ENCODE data around the gene LTBP2. TPM values are rescaled to one million over a fixed set of nuclear protein-coding genes. Genes with fewer than 3 reads are reported as not detected.
A peak's percentile ranks its signal among the peaks of the same experiment; 100 is the strongest.

Gene LTBP2
- total and polyA plus RNA-seq, 2 experiments from 2014 or later = 73.5 to 456 TPM

- Histone ChIP-seq H2AFZ (no peak overlapping the region), H3K36me3 (ENCODE audit: low read depth) (no peaks in the 10 kb centered on the region), H3K4me1 (ENCODE audit: insufficient read depth) (peaks cover 22% of the 10 kb centered on the region), H3K4me3 (no peak overlapping the region), H3F3A (ENCODE audit: insufficient read depth) (no peaks in the 10 kb centered on the region), H3K27me3 (replicated peaks; ENCODE audit: insufficient read depth) (no peaks in the 10 kb centered on the region), H3K79me2 (ENCODE audit: insufficient read depth) (no peaks in the 10 kb centered on the region), H3K9ac (no peak overlapping the region), H4K20me1 (ENCODE audit: insufficient read depth) (no peaks in the 10 kb centered on the region), H3K9me3 (ENCODE audit: low read depth) (no peaks in the 10 kb centered on the region), H3K4me2 (ENCODE audit: unreplicated experiment) (no peak overlapping the region), H3K9me2 (ENCODE audit: insufficient read depth) (no peaks in the 10 kb centered on the region), H3K27ac (no peak overlapping the region)
- WGBS, 2 experiments (ENCODE audit: low coverage in 1 of 2, low lambda C conversion rate in 2 of 2, missing lambda C conversion rate in 2 of 2) = 100% methylated on average over 1 of the region's 1 CpG
- TF ChIP-seq EZH2 (IDR thresholded peaks at IDR 0.05; ENCODE audit: insufficient read depth, poor library complexity, severe bottlenecking) (no peak), EZH2phosphoT487 (IDR thresholded peaks at IDR 0.05; ENCODE audit: insufficient read depth, low read depth) (no peak)
- peak; percentile 42 for DNase-seq
- in situ Hi-C loops (cut with MboI) = no loop called here
Observed at GRCh38 chr14:74634481-74634880, 22.4 kb upstream of the LTBP2 start.

- Histone ChIP-seq H3K27me3 (replicated peaks; ENCODE audit: insufficient read depth) (no peaks in the 10 kb centered on the region), H3K36me3 (ENCODE audit: low read depth) (no peaks in the 10 kb centered on the region), H4K20me1 (ENCODE audit: insufficient read depth) (no peaks in the 10 kb centered on the region), H3K4me3 (no peak overlapping the region), H3K9me2 (ENCODE audit: insufficient read depth) (no peaks in the 10 kb centered on the region), H2AFZ (no peak overlapping the region), H3K4me1 (ENCODE audit: insufficient read depth) (peaks cover 14% of the 10 kb centered on the region), H3K9me3 (ENCODE audit: low read depth) (no peaks in the 10 kb centered on the region), H3K27ac (no peak overlapping the region), H3K9ac (no peak overlapping the region), H3F3A (ENCODE audit: insufficient read depth) (no peaks in the 10 kb centered on the region), H3K79me2 (ENCODE audit: insufficient read depth) (no peaks in the 10 kb centered on the region), H3K4me2 (ENCODE audit: unreplicated experiment) (no peak overlapping the region)
- 72 to 80% methylated on average over 15 of the region's 15 CpGs for WGBS, 2 experiments (ENCODE audit: low coverage in 1 of 2, low lambda C conversion rate in 2 of 2, missing lambda C conversion rate in 2 of 2)
- TF ChIP-seq EZH2phosphoT487 (IDR thresholded peaks at IDR 0.05; ENCODE audit: insufficient read depth, low read depth) (no peak), EZH2 (IDR thresholded peaks at IDR 0.05; ENCODE audit: insufficient read depth, poor library complexity, severe bottlenecking) (no peak)
- in situ Hi-C loops (cut with MboI) = no loop called here
- DNase-seq = no peak
Observed at GRCh38 chr14:74630881-74631690, 19.0 kb upstream of the LTBP2 start.

GRCh38 chr14:74628418-74628817, 16.4 kb upstream of the LTBP2 start:
- H3K9me2 ChIP-seq (ENCODE audit: insufficient read depth) = no peaks in the 10 kb centered on the region
- no peak overlapping the region for H3K27ac ChIP-seq
- WGBS, 2 experiments (ENCODE audit: low coverage in 1 of 2, low lambda C conversion rate in 2 of 2, missing lambda C conversion rate in 2 of 2) = 94 to 95% methylated on average over 5 of the region's 5 CpGs
- in situ Hi-C loops (cut with MboI) = no loop called here
- H3K9ac ChIP-seq = no peak overlapping the region
- DNase-seq = no peak
- H3K4me3 ChIP-seq = no peak overlapping the region
- no peak overlapping the region for H2AFZ ChIP-seq
- H3K79me2 ChIP-seq (ENCODE audit: insufficient read depth) = no peaks in the 10 kb centered on the region
- no peaks in the 10 kb centered on the region for H3K36me3 ChIP-seq (ENCODE audit: low read depth)
- H3K4me2 ChIP-seq (ENCODE audit: unreplicated experiment) = no peak overlapping the region
- H3K9me3 ChIP-seq (ENCODE audit: low read depth) = no peaks in the 10 kb centered on the region
- no peaks in the 10 kb centered on the region for H3K27me3 ChIP-seq (replicated peaks; ENCODE audit: insufficient read depth)
- no peaks in the 10 kb centered on the region for H3F3A ChIP-seq (ENCODE audit: insufficient read depth)
- no peak for TF ChIP-seq EZH2phosphoT487 (IDR thresholded peaks at IDR 0.05; ENCODE audit: insufficient read depth, low read depth)
- TF ChIP-seq EZH2 (IDR thresholded peaks at IDR 0.05; ENCODE audit: insufficient read depth, poor library complexity, severe bottlenecking) = no peak
- H3K4me1 ChIP-seq (ENCODE audit: insufficient read depth) = no peaks in the 10 kb centered on the region
- no peaks in the 10 kb centered on the region for H4K20me1 ChIP-seq (ENCODE audit: insufficient read depth)

GRCh38 chr14:74627076-74627475, 15.0 kb upstream of the LTBP2 start:
- in situ Hi-C loops (cut with MboI) = no loop called here
- H3K9me3 ChIP-seq (ENCODE audit: low read depth) = no peaks in the 10 kb centered on the region
- WGBS, 2 experiments (ENCODE audit: low coverage in 1 of 2, low lambda C conversion rate in 2 of 2, missing lambda C conversion rate in 2 of 2) = 75 to 78% methylated on average over 8 of the region's 8 CpGs

More at GRCh38 chr14:74627076-74627475, 15.0 kb upstream of the LTBP2 start:
- no peak overlapping the region for H3K4me3 ChIP-seq
- no peak overlapping the region for H3K9ac ChIP-seq
- H2AFZ ChIP-seq = no peak overlapping the region
- H3K27me3 ChIP-seq (replicated peaks; ENCODE audit: insufficient read depth) = no peaks in the 10 kb centered on the region
- no peaks in the 10 kb centered on the region for H3K4me1 ChIP-seq (ENCODE audit: insufficient read depth)
- no peaks in the 10 kb centered on the region for H3K36me3 ChIP-seq (ENCODE audit: low read depth)
- no peak for DNase-seq
- H3F3A ChIP-seq (ENCODE audit: insufficient read depth) = no peaks in the 10 kb centered on the region
- H3K27ac ChIP-seq = no peak overlapping the region
- TF ChIP-seq EZH2phosphoT487 (IDR thresholded peaks at IDR 0.05; ENCODE audit: insufficient read depth, low read depth) (no peak), EZH2 (IDR thresholded peaks at IDR 0.05; ENCODE audit: insufficient read depth, poor library complexity, severe bottlenecking) (no peak)
- H3K9me2 ChIP-seq (ENCODE audit: insufficient read depth) = no peaks in the 10 kb centered on the region
- no peaks in the 10 kb centered on the region for H3K79me2 ChIP-seq (ENCODE audit: insufficient read depth)
- H4K20me1 ChIP-seq (ENCODE audit: insufficient read depth) = no peaks in the 10 kb centered on the region
- no peak overlapping the region for H3K4me2 ChIP-seq (ENCODE audit: unreplicated experiment)
